GOT3 (cell line): Measurements from ENCODE around the gene FOXO3.
A peak's percentile ranks its signal among the peaks of the same experiment; 100 is the strongest.
"Not testable (repeated sequence)": the region's sequence is repeated elsewhere in the genome, so short reads cannot be mapped to it uniquely, and the experiment has no call there.

Experiments used
- DNase-seq: peaks from one replicate; lab custom pipeline; 2025; ENCODE audit warnings: mixed read lengths; lab: John Stamatoyannopoulos, UW

The FOXO3 gene

DNA sequence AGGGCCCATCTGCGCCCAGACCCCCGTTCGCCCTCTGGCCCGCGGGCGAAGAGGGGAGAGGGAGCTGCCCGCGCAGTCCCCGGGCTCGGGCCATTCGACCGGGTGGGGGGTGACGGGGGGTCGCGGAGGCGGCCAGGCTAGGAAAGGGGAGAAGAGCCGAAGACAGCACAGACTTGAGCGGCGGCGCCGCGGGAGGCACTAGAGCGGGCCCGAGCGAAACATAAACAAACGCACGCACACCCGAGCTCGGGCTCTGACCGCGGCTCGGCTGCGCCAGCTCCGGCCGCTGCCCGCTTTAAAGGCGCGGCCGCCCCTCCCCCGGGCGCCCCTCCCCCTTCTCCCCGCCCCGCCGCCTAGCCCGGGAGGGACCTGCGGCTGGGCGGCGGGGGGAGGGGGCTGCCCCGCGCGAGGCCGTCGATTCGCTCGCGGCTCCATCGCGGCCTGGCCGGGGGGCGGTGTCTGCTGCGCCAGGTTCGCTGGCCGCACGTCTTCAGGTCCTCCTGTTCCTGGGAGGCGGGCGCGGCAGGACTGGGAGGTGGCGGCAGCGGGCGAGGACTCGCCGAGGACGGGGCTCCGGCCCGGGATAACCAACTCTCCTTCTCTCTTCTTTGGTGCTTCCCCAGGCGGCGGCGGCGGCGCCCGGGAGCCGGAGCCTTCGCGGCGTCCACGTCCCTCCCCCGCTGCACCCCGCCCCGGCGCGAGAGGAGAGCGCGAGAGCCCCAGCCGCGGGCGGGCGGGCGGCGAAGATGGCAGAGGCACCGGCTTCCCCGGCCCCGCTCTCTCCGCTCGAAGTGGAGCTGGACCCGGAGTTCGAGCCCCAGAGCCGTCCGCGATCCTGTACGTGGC, at the start of gene FOXO3:
FOXO3 (plus strand) TSS at position 455 of the 846 bp plus-strand sequence; CDS start at position 747, 292 bp downstream.
- peak; percentile 77 for DNase-seq

DNA sequence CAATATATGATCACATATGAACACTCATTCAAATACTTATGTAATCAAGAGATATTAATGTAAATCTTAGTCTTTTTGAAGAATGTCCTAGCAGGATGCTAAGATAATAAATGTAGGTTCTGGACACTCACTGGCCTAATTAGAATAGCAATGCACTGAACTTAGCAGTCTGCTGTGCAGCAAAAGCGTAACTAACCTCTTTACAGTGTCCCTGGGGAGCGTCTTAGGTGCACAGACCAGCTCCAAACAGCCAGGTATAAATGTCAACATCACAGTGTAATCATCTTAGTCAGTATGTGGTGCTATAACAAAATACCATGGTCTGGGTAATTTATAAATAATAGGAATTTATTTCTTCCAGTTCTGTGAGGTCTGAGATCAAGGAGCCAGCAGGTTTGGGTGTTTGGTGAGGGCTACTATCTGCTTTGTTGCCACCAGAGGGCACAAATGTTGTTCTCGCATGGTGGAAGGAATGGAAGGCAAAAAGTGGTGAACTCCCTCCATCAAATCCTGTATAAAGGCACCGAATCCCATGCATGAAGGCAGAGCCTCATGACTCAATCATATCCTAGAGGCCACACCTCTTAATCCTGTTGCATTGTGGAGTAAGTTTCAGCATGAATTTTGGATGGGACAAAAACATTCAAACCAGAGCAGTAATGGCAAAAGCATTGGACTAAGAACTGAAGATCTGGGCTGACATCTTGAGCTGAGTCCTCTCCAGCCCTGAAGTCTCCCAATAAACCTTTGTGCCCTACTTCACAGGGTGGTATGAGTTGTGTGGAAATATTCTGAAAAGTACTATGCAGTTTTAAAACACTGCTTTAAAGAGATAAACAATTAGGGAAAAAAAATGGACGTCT, 41.8 kb upstream of the FOXO3 start:
- DNase-seq = no peak

DNA sequence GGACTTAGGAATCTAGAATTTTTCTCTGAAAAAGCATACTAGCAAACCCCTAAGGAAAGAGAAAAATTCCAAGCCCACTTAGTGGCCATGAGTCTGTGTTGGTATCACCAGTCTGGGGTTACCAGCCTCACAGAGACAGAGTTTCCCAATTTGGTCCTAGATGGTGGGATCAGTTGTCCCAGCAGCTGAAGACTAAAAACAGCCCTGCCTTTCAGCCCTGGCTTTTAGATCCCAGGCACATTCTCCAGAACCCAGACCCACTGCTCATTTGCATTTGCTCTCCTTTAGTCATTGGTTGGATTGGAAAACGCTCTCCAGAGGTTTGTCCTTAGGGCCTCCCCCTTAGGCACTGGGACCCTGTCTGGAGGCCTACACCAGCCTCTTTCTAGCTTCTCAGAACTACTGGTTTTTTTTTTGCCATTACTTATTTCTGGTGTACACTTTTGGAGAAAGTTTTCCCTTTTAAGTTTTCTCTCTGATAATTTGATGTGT, 39.1 kb upstream of the FOXO3 start:
- no peak for DNase-seq

DNA sequence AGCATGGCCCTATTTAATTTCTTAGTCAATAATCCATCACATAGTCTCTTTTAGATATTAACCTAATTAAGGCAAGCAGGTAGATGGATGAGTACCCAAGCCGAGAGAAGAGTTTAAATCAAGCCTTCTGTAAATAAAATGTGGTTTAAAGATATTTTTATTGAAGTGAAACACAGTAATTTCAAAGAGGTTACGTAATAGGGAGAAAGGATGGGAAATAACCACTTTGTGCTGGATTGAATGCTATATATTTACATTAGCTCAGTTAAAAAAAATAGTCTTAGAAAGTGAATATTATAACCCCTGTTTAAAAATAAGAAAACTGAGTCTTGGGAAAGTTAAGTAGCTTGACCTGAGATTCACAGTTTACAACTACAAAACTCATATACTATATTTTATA, 37.0 kb upstream of the FOXO3 start:
- DNase-seq = no peak

DNA sequence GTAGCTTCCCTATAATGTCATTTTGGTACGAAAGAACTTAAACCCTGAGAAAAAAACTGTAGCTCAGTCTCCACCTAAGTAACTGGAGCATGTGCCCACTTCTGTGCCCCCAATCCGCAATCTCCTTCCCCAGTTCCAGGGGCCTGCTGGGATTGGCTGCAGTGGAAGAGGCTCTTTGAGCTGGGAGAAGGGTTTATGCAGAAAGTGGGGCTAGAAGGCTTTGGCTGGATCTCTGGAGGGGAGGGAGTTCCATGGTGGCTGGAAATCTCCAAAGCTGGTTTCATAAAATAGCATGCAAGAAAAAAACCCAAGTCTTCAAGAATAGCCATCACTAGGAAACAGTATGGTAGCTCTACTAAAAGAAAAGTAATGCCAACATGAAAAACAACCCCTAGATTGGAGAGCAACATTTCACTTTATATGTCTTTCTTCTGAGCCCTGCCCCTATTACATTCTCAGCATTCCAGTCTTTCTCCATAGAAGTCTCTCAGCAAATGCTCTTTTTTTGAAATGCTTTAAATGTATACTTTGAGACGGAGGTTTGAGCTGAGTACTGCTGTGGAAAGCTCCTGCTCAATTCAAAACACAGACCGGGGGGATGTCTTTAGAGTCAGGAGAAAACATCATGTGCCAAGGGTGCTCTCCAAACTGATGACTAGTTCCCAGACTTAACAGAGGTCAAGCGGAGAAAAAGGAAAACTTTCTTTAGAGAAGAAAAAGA, 36.0 kb upstream of the FOXO3 start:
- DNase-seq = no peak

DNA sequence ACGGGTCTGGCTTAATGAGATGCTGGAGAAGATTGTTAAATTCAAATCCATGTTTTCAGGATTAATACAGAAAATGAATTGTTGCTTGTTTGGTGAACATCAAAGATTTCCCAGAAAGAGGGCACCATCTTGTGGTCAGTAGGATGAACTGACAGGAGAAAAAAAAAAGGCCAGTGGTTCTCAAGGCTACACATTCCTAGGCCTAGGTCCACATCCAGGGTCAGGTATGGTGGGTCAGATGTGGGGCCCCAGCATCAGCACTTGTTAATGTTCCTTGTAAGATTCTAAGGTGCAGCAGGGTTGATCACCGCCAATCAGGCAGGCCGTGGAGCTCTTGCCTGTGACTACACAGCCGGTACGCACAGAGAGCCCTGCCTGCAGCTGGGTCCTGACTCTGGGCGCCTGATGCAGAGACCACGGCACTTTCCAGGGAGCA, 34.0 kb upstream of the FOXO3 start:
- no peak for DNase-seq

DNA sequence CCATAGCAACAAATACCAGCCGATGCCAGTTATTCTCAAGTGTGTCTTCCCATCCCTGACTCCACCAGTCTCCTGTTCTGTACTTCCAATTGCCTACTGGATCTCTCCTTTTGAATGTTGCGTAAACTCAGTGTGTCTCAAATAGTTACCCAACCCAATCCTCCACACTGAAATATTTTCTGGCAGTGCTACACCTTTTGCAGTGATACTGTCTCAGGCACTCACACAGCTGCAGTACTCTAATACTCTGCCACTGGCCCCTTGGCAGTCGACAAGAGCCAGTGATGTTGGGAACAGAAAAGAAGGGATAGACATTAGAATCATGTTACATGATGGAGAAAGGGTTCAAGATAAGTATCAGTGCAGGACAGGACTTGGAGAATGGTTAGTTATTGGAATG, 31.8 kb upstream of the FOXO3 start:
- no peak for DNase-seq

DNA sequence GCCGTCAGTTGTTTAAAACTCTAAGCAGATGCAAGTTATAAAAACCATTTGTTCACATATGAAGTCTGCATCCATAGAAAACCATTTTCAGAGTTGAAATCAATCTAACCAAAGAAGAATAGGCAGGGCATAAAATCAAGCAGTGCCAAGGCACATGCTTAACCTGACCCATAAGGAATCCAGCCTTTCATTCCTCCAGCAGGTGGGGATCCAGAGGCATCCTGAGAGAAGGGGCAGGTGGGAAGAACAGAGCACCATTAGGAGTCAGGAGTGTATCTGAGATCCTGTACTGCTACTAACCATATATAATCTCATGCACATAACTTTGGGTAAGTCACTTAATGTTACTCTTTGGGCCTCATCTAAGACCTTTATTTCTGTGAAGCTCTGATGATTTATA, 29.4 kb upstream of the FOXO3 start:
- no peak for DNase-seq

DNA sequence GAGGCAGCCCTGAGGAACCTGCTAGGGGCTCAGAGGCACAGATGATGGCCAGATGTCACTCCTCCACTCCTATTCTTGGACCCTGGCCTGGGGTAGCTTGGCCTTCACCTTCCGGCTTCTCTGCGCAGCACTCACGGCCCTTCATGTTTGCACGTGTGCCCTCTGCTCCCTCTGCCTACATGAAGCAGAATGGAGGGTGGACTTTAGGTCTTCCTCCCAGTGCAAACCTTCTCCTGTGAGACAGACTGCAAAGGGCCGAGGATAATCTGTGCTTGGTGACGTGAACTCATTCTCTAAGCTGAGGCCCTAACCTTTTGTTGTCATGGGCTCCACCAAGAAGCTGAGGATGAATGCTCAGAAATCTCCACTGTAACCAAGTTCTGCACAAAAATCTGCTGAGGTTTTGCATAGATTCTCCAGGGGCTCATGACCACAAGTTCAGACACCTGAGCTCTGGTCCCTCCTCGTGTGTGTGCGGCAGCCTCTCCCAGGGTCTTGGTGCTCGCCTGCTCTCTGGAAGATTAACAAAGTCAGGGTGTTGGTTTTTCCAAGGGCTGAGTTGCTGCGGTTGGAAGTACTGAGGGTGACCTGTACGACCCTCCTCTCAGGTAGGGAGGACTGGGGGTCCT, 25.5 kb upstream of the FOXO3 start:
- DNase-seq = no peak

DNA sequence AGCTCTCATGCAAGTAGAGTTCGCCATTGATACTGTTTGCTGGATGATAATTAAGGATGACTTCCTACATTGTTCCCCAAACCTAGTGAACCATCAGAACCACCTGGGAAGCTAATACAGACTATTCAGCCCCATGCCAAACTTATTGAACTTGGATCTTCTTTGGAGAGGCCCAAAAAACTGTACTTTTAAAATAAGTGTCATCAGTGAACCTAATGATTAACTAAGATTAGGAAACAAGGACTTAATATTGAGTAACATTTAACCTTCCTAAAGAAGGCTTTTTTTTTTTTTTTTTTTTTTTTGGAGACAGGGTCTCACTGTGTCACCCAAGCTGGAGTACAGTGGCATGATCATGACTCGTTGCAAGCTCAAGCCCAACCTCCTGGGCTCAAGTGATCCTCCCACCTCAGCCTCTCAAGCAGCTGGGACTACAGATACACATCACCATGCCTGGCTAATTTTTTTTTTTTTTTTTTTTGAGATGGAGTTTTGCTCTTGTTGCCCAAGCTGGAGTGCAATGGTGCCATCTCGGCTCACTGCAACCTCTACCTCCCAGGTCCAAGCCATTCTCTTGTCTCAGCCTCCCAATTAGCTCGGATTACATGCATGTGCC, 24.7 kb upstream of the FOXO3 start:
- DNase-seq = not testable (repeated sequence)

DNA sequence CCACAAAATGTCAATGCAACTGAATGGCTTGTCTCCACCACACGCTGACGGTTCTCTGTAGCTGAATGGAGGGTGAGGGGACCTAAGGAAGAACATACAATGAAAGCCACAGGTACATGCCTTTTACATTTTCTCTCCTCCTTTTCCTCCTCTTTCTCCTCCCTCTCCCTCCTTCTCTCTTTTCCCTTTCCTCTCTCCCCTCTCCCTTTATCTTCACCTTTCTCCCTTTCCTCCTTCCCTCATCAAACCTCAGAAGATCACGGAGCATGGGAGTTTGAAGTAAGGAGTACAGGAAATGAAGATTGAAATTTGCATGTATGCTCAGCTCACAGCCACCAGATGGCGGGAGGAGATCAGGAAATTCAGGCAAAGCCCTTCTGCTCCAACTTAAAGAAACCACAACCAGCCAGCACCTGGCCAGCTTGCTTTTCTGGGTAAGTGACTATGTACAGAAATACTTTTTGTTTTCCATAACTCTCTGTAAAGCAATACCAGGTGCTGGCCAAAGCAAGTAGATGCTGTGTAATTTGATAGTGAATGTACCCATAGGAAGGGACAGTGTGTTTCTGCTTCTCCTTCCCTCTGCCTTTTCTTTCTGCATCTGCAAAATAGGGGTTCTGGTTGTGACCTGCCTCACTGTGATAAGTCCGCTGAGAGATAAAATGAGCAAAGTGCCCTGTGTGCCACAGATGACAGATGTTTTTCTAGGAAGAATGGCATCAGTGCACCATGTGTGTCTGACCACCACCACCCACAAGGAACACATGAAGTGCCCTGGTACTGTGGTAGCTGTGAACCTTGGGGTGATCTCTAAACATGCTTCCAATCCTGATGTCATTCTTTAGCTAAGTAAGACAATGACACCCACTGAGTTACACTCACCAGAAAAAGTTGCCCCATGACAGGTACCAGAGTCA, 18.6 kb upstream of the FOXO3 start:
- no peak for DNase-seq

DNA sequence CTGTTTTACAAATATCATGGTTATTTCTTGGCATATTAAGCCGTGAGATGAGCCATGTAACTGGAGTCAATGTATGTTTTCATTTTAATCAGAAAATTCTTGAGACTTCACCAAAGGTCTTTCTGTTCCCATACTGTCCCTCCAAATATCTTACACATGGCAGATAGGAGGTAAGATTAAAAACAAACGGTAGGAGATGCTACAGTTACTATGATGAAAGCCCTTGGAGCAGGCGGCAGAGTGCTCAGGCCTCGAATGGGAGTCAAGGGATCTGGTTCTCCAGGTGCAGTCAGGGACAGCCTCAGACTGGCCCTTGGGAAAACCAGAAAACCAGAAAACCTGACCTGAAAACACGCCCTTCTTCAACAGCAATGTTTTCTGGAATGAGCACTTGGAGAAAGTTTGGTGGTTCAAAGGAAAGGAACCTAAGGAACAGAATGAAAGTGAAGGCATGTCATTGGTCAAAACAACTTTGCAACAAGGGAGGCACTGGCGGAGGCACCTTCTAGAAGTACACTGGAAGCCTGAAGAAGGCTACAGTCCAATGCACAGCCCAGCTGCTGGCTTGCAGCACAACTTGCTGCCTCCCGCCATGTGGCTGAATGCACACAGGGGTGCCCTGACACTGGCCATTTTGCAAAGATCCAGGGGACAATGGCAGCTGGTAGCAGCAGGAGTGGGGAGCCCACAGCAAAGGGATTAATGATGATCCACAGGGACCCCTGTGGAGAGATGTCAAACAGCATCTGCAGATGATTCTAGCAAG, 17.4 kb upstream of the FOXO3 start:
- DNase-seq = no peak

DNA sequence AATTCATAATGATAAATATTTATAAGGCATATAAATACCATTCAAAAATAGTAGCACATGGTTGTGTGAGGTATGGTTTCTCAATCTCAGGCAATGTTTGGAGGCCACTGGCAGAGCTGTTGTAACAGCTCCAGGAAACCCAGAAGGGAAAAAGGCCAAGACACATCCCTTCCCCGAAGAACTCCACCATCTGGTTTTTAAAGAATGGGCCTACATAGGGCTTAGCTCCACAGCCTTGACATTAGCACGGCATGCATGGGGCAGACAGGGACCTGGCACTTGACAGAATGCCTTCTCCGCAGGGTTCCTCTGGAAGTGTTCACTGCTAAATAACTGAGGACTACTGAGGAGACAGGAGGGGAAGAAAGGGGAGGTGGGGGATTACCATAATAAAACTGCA, 16.1 kb upstream of the FOXO3 start:
- no peak for DNase-seq

DNA sequence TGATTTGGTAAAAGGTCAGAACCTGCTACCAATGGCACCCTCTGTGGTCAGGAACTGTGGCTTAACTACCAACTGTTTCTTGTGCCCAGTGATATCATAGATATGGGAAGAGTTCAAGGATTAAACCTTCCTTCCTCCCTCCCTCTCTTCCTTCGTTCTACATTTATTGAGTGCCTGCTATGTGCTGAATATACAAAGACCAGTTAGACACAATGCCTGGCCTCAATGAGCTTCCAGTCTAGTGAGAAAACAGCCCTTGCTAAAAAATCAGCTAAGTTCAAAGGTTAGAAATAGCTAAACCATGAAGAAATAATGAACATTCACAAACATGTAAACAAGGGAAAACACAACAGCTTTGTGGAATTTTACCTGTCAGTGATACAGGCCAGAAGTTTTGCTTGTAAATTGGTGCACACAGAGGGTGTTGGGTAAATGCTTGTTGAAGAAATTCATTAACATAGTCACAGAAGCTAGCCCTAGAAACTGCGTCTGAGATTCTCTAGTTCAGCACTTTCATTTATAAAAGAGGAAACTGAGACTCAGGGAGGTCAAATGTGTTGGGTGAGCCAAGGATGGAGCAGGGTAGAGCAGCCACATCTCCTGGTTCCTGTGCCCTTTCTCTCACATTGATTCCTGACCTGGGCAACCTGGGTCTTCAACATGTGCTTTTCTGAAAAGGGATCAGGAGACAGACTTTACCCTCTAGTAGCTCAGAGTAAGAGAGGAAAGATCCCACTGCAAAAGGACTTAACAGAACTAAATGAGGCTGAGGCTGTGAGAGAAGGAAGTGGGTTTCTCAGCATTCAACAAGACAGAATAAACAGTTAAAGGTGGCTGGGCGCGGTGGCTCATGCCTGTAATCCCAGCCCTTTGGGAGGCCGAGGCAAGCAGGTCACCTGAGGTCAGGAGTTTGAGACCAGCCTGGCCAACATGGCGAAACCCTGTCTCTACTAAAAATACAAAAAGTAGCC, 14.4 kb upstream of the FOXO3 start:
- DNase-seq = no peak

DNA sequence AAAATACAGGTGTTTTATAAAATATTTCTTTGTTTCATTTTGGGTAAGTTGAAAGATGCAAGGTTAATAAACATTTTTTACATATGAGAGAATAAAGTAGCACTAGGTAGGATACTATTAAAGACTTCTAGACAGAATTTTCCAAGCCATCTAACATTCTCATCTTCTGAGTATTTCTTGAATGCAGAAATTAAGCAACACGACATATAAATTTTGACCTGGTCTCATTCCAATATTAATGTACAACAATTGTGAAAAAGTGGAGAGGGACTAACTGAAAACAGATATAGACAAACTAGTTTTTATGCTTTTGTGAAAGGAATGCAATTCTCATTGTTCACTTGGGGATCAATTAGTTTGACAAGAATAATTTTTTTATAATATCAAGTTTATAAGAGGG, 11.5 kb upstream of the FOXO3 start:
- DNase-seq = no peak

DNA sequence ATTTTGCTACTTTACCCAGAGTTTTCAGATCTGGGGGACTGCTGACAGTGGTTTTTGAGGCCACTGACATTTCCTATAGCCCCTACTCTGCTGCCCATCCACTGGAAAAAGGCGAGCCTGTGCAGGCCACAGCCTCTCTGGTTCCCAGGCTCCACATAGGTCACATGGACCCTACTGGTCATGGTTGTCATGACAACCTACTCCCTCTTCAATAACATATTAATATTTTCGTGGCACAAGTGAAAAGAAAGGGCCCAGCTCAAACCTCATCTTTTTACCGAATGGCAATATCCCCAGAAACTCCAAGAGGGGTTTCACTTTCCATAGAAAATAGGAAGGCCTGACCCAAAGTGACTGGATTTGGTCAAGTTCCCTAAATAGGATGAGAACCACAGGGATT, 11.0 kb upstream of the FOXO3 start:
- DNase-seq = no peak

DNA sequence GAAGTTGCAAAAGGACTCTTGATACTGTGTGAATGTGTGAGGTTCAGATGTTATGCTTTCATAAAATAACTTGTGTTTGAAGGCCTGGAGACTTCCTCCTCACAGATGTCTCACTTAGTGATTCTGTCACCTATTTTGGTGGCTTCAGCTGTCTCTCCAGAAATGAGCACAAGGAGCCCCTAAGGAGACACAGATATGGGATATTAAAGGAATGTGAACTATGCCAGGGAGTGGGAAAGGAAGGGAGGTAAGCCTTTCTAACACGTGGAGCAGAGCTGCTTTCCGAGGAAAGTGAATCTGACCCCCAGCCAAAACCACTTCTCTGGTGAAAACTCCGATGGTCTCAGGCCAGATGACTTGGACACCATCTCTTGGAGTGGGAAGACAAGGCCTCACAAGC, 10.5 kb upstream of the FOXO3 start:
- DNase-seq = no peak

DNA sequence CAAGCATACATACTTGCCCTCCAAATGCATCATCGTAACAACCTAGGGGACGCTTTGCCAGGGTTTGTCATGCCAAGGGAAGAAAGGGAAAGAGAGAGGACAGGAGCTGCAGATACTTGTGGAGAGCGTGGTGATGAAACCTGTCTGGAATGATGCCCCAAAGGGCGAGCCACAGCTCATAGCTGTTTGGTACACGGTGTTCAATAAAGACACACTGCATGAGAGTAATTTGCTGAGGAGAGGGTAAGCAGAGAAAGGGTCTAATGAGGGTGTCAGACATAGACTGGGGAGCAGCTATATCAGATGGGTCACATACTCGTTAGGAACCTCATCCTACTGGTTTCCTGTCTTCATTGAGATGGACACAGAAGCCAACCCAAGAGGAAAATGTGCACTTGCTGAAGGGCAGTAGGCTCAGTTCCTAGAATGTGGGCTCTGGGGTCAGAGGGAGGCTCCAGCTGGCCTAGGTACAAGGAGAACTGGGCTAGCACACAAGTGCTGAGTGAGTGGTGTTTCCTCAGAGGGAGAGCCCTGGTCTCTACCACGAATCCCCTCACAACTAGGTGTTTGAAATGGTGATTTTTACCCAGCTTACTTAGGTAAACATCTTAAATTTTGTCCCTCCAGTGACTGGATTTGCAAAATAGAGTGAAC, 5.2 kb upstream of the FOXO3 start:
- DNase-seq = no peak
